ENCODE measurements around the gene GHRL. TPM values are rescaled to one million over a fixed set of nuclear protein-coding genes. Genes with fewer than 3 reads are reported as not detected.
"Not testable (repeated sequence)": the region's sequence is repeated elsewhere in the genome, so short reads cannot be mapped to it uniquely, and the experiment has no call there.

Gene GHRL
- total and polyA plus RNA-seq, 2 donors: 0.11 TPM; not detected in 1

GRCh38 chr3:10269443-10269842 is 23.3 kb downstream of the GHRL start:
- DNase-seq (ENCODE audit: extremely low spot score): no peak
- Histone ChIP-seq H3K4me1 (ENCODE audit: insufficient read depth) (no peaks in the 10 kb centered on the region), H3K4me3 (ENCODE audit: low read depth, low read length) (no peak overlapping the region), H3K36me3 (ENCODE audit: insufficient read depth) (no peaks in the 10 kb centered on the region), H3K27ac (ENCODE audit: low read depth) (no peak overlapping the region)
- WGBS: 97% methylated on average over 5 of the region's 5 CpGs

- H3K4me3 ChIP-seq (ENCODE audit: low read depth, low read length): no peak overlapping the region
- H3K36me3 ChIP-seq (ENCODE audit: insufficient read depth): no peaks in the 10 kb centered on the region
- no peak overlapping the region for H3K27ac ChIP-seq (ENCODE audit: low read depth)
- no peaks in the 10 kb centered on the region for H3K4me1 ChIP-seq (ENCODE audit: insufficient read depth)
- 88% methylated on average over 5 of the region's 5 CpGs for WGBS
- no peak for DNase-seq (ENCODE audit: extremely low spot score)
Measured at GRCh38 chr3:10268930-10269329, 23.8 kb downstream of the GHRL start.

GRCh38 chr3:10268116-10268515 is 24.6 kb downstream of the GHRL start:
- Histone ChIP-seq H3K4me1 (ENCODE audit: insufficient read depth) (no peaks in the 10 kb centered on the region), H3K27ac (ENCODE audit: low read depth) (no peak overlapping the region), H3K4me3 (ENCODE audit: low read depth, low read length) (no peak overlapping the region), H3K36me3 (ENCODE audit: insufficient read depth) (no peaks in the 10 kb centered on the region)
- no peak for DNase-seq (ENCODE audit: extremely low spot score)

GRCh38 chr3:10266936-10267335 is 25.8 kb downstream of the GHRL start:
- not testable (repeated sequence) for DNase-seq (ENCODE audit: extremely low spot score); H3K36me3 ChIP-seq (ENCODE audit: insufficient read depth); H3K4me1 ChIP-seq (ENCODE audit: insufficient read depth); H3K27ac ChIP-seq (ENCODE audit: low read depth); H3K4me3 ChIP-seq (ENCODE audit: low read depth, low read length)
- WGBS: 82% methylated on average over 7 of the region's 7 CpGs

GRCh38 chr3:10265833-10266232 is 26.9 kb downstream of the GHRL start:
- H3K36me3 ChIP-seq (ENCODE audit: insufficient read depth): peaks cover 2% of the 10 kb centered on the region
- 93% methylated on average over 2 of the region's 2 CpGs for WGBS
- H3K27ac ChIP-seq (ENCODE audit: low read depth): no peak overlapping the region
- H3K4me1 ChIP-seq (ENCODE audit: insufficient read depth): no peaks in the 10 kb centered on the region
- no peak for DNase-seq (ENCODE audit: extremely low spot score)
- H3K4me3 ChIP-seq (ENCODE audit: low read depth, low read length): no peak overlapping the region

GRCh38 chr3:10263646-10264363 is 28.9 kb downstream of the GHRL start:
- WGBS: 33% methylated on average over 12 of the region's 12 CpGs
- H3K4me3 ChIP-seq (ENCODE audit: low read depth, low read length): no peak overlapping the region
- no peaks in the 10 kb centered on the region for H3K4me1 ChIP-seq (ENCODE audit: insufficient read depth)
- peak overlapping the region; percentile 68 for H3K27ac ChIP-seq (ENCODE audit: low read depth)
- DNase-seq (ENCODE audit: extremely low spot score): no peak
- peaks cover 3% of the 10 kb centered on the region for H3K36me3 ChIP-seq (ENCODE audit: insufficient read depth)

- no peak for DNase-seq (ENCODE audit: extremely low spot score)
- 71% methylated on average over 4 of the region's 4 CpGs for WGBS
- H3K4me3 ChIP-seq (ENCODE audit: low read depth, low read length): no peak overlapping the region
- no peak overlapping the region for H3K27ac ChIP-seq (ENCODE audit: low read depth)
- no peaks in the 10 kb centered on the region for H3K4me1 ChIP-seq (ENCODE audit: insufficient read depth)
- peaks cover 3% of the 10 kb centered on the region for H3K36me3 ChIP-seq (ENCODE audit: insufficient read depth)
Measured at GRCh38 chr3:10262027-10262426, 30.7 kb downstream of the GHRL start.

- H3K36me3 ChIP-seq (ENCODE audit: insufficient read depth): peaks cover 3% of the 10 kb centered on the region
- no peak overlapping the region for H3K4me3 ChIP-seq (ENCODE audit: low read depth, low read length)
- no peaks in the 10 kb centered on the region for H3K4me1 ChIP-seq (ENCODE audit: insufficient read depth)
- WGBS: 95% methylated on average over 6 of the region's 6 CpGs
- H3K27ac ChIP-seq (ENCODE audit: low read depth): no peak overlapping the region
- DNase-seq (ENCODE audit: extremely low spot score): no peak
Measured at GRCh38 chr3:10260211-10260701, 32.5 kb downstream of the GHRL start.

GRCh38 chr3:10259798-10260197 is 32.9 kb downstream of the GHRL start:
- H3K36me3 ChIP-seq (ENCODE audit: insufficient read depth): peaks cover 3% of the 10 kb centered on the region
- no peak overlapping the region for H3K27ac ChIP-seq (ENCODE audit: low read depth)
- no peaks in the 10 kb centered on the region for H3K4me1 ChIP-seq (ENCODE audit: insufficient read depth)
- H3K4me3 ChIP-seq (ENCODE audit: low read depth, low read length): no peak overlapping the region
- no peak for DNase-seq (ENCODE audit: extremely low spot score)
- 84% methylated on average over 4 of the region's 4 CpGs for WGBS

- H3K4me3 ChIP-seq (ENCODE audit: low read depth, low read length): no peak overlapping the region
- 93% methylated on average over 7 of the region's 7 CpGs for WGBS
- no peak for DNase-seq (ENCODE audit: extremely low spot score)
- peaks cover 3% of the 10 kb centered on the region for H3K36me3 ChIP-seq (ENCODE audit: insufficient read depth)
- H3K4me1 ChIP-seq (ENCODE audit: insufficient read depth): no peaks in the 10 kb centered on the region
- H3K27ac ChIP-seq (ENCODE audit: low read depth): no peak overlapping the region
Measured at GRCh38 chr3:10259036-10259435, 33.7 kb downstream of the GHRL start.

- H3K36me3 ChIP-seq (ENCODE audit: insufficient read depth): peaks cover 4% of the 10 kb centered on the region
- no peak for DNase-seq (ENCODE audit: extremely low spot score)
Measured at GRCh38 chr3:10255835-10256234, 36.9 kb downstream of the GHRL start.

GRCh38 chr3:10253731-10254130 is 39.0 kb downstream of the GHRL start:
- Histone ChIP-seq H3K36me3 (ENCODE audit: insufficient read depth) (peaks cover 3% of the 10 kb centered on the region), H3K4me3 (ENCODE audit: low read depth, low read length) (no peak overlapping the region), H3K4me1 (ENCODE audit: insufficient read depth) (peaks cover 2% of the 10 kb centered on the region), H3K27ac (ENCODE audit: low read depth) (no peak overlapping the region)
- WGBS: 93% methylated on average over 3 of the region's 3 CpGs
- DNase-seq (ENCODE audit: extremely low spot score): no peak

More at GRCh38 chr3:10255835-10256234, 36.9 kb downstream of the GHRL start:
- 92% methylated on average over 7 of the region's 7 CpGs for WGBS
- no peak overlapping the region for H3K27ac ChIP-seq (ENCODE audit: low read depth)
- no peak overlapping the region for H3K4me3 ChIP-seq (ENCODE audit: low read depth, low read length)
- H3K4me1 ChIP-seq (ENCODE audit: insufficient read depth): peaks cover 2% of the 10 kb centered on the region

GRCh38 chr3:10251006-10251405 is 41.7 kb downstream of the GHRL start:
- Histone ChIP-seq H3K4me1 (ENCODE audit: insufficient read depth) (peaks cover 2% of the 10 kb centered on the region), H3K36me3 (ENCODE audit: insufficient read depth) (peaks cover 3% of the 10 kb centered on the region), H3K4me3 (ENCODE audit: low read depth, low read length) (no peak overlapping the region), H3K27ac (ENCODE audit: low read depth) (no peak overlapping the region)
- 95% methylated on average over 3 of the region's 3 CpGs for WGBS
- no peak for DNase-seq (ENCODE audit: extremely low spot score)

GRCh38 chr3:10249833-10250232 is 42.9 kb downstream of the GHRL start:
- H3K4me1 ChIP-seq (ENCODE audit: insufficient read depth): peaks cover 2% of the 10 kb centered on the region
- 14% methylated on average over 3 of the region's 3 CpGs for WGBS
- H3K27ac ChIP-seq (ENCODE audit: low read depth): no peak overlapping the region

More at GRCh38 chr3:10249833-10250232, 42.9 kb downstream of the GHRL start:
- DNase-seq (ENCODE audit: extremely low spot score): no peak
- Histone ChIP-seq H3K36me3 (ENCODE audit: insufficient read depth) (peaks cover 3% of the 10 kb centered on the region), H3K4me3 (ENCODE audit: low read depth, low read length) (peak overlapping the region; percentile 76)
